HEK293T (cell line): ENCODE data around the gene TGFBR2.

Experiments
- BHLHE40 ChIP-seq: fragments of 450-650 bp; IDR thresholded peaks from 2 replicates; pipeline ENCODE4 v1.6.1; 2016; ENCODE audit warnings: mild to moderate bottlenecking, moderate library complexity, borderline replicate concordance
- FOXK2 ChIP-seq: fragments of 450-650 bp; IDR thresholded peaks from 2 replicates; pipeline ENCODE4 v1.6.1; 2016; ENCODE audit warnings: mild to moderate bottlenecking
- FOXM1 ChIP-seq: fragments of 450-650 bp; IDR thresholded peaks from 2 replicates; pipeline ENCODE4 v1.6.1; 2017; ENCODE audit warnings: mild to moderate bottlenecking, borderline replicate concordance
- HDGF ChIP-seq: fragments of 450-650 bp; IDR thresholded peaks from 2 replicates; pipeline ENCODE4 v1.6.1; 2017; ENCODE audit warnings: antibody characterized with exemption, borderline replicate concordance
- NFRKB ChIP-seq: fragments of 450-650 bp; IDR thresholded peaks from 2 replicates; pipeline ENCODE4 v1.6.1; 2016; ENCODE audit warnings: mild to moderate bottlenecking, moderate library complexity
- TARDBP ChIP-seq: fragments of 450-650 bp; IDR thresholded peaks from 2 replicates; pipeline ENCODE4 v1.6.1; 2016

DNA sequence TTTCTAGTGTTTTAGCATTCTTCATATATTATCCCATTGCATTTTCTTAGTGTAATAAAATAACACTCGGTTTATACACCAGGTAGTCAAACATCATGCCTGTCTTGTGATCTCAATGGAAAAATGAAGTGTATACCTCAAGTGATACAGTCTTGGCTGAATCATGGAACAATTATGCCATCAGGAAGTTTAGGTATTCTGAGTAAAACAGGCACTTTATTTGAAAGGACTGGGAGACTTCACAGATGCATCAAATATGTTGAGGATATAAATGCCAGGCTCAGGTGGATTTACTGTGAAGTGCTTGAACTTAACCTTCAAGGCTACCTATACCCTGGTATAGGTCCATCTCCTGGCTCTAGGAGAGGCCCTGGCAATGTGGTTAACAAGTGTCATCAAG lies 8.5 kb downstream of the TGFBR2 start:
- TF ChIP-seq HDGF: no peak
- TF ChIP-seq BHLHE40: no peak
- no peak for TF ChIP-seq FOXM1
- TF ChIP-seq FOXK2: no peak
- TF ChIP-seq TARDBP: no peak
- TF ChIP-seq NFRKB: no peak
